GM21390 (cell line): ENCODE data around the gene CAMTA1.

Experiments used
- ATAC-seq: cut with Tn5 transposase; IDR thresholded peaks from one replicate; pipeline ENCODE4 v1.9.1; 2021; ENCODE audit not compliant: unreplicated experiment

Gene CAMTA1

DNA sequence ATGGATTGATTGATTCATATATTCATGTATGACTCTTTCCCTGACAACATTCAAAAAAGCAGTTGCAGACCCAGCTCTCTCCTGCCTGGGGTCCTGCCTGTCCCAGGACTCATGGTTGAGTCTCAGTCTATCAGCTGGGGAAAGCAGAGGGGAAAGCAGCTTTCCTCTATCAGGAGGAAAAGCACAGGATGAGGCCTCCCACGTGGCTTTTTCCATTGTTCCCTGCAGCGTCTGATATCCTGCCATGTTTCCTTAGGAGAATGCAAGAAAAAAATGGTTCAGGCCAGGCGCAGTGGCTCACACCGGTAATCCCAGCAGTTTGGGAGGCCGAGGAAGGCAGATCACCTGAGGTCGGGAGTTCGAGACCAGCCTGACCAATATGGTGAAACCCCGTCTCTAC is 852.8 kb downstream of the CAMTA1 start:
- no peak for ATAC-seq

DNA sequence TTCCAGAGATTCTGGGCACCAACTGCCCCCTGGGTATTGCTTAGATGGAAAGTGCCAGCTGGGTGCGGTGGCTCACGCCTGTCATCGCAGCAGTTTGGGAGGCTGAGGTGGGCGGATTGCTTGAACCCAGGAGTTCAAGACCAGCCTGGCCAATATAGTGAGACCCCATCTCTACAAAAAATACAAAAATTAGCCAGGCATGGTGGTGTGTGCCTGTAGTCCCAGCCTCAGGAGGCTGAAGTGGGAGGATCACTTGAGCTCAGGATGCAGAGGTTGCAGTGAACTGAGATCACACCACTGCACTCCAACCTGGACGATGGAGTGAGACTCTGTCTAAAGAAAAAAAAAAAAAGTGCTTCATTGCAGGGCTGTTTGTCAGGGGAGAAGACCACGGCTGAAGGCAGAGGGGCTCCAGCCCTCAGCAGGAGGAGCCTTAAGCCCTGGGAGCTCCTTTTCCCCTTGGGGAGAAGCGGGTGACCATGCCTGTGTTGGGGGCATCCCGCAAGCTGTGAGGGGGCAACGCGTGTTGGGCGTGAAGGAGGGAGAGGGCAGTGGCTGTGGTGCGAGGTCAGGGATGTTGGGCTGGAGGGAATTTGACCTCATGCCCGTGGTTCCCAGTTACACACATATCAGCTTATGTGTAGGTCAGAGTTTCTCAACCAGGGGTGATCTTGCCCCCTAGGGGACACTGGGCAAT is 854.3 kb downstream of the CAMTA1 start:
- no peak for ATAC-seq

DNA sequence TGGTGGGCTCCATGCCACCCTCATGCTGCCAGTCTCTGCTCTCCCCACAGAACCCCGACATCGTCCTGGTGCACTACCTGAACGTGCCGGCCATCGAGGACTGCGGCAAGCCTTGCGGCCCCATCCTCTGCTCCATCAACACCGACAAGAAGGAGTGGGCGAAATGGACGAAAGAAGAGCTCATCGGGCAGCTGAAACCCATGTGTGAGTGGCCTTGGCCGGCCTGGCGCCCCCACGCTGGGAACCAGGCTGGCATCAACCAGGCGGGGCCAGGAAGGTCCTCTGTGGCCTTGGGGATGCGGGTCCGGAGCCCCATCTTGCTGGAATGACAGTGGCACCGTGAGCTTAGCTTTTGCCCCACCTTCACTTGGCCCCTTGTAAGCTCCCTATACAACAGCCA is 855.1 kb downstream of the CAMTA1 start:
- no peak for ATAC-seq

DNA sequence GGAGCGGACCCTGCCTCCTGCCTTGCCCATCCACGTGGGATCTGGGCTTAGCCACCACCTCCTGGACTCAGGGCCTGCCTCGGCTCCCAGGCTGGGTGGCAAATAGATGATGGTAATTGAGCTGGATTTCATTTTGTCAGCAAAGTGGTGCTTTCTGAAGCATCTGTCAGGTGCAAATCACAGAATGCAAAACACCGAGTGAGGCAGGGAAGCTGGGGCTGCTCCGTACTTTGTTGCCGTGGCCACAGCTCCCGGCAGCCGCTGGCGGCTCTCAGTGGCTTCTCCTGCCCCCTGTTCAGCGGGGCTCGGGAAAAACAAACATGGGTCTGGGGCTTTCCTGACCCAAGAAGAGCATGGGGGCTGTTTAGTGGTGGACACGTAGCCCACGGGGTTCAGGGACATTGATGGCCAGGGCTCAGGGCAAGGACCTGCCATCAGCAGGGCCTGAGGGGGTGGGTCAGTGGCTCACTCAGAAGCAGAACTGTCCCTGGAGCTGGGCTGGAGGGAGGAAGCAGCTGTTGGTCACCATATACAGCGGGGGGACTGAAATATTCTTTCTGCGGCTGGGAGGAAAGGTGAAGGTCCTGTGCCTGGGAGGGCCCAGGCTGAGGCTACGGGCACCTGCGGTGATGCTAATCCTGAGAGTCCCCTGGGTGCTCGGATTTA is 855.8 kb downstream of the CAMTA1 start:
- no peak for ATAC-seq

DNA sequence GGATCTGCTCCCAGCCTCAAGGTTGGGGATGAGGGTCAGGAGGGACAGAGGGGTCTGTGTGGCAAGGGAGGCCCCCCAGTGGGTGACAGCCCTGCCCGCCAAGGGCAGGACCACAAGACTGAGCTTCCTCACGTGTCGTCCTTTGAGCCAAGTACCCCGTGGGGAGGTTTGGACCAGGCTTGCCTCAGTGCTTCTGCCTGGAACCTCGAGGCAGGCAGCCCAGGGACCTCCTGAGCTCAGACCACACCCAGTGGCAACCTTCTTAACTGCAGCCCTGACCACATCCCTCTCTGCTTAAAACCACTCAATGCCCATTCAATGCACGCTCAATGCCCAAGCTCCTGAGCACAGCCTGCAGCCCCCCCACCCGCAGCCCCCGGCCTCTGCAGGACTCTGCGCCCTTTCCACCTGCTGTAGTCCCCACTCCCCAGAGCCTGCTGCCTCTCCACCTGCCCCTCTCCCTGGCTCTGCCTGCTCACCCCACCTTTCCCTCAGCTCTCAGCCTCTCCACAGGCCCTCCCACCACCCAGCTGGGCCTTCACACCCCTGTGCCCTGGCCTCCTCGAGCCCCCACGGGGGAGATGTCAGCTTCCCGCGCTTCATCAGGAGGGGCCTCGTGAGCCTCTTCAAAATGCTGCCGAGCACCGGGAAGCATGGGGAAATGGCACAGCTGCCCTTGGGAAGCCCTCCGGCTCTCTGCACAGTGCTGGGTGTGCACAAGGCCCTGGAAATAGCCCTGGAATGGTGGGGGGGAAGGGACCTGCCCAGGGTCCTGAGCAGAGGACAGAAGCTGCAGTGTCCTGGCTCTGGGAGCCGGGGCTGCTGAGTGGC is 856.5 kb downstream of the CAMTA1 start:
- ATAC-seq, result no peak

DNA sequence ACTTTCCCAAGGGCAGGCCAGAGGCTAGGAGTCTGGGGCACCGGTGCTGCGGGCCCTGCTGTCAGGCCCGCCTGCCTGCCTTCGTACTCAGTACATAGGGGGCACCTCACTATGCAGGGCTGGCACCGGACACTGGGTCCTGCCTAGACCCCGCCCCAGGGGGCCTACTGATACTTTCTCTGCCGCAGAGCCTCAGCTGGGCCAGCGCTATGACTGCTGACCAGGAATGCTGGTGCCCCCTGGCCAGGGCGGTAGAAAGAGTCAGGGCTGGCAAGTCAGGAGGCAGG is 857.1 kb downstream of the CAMTA1 start:
- ATAC-seq, result no peak

DNA sequence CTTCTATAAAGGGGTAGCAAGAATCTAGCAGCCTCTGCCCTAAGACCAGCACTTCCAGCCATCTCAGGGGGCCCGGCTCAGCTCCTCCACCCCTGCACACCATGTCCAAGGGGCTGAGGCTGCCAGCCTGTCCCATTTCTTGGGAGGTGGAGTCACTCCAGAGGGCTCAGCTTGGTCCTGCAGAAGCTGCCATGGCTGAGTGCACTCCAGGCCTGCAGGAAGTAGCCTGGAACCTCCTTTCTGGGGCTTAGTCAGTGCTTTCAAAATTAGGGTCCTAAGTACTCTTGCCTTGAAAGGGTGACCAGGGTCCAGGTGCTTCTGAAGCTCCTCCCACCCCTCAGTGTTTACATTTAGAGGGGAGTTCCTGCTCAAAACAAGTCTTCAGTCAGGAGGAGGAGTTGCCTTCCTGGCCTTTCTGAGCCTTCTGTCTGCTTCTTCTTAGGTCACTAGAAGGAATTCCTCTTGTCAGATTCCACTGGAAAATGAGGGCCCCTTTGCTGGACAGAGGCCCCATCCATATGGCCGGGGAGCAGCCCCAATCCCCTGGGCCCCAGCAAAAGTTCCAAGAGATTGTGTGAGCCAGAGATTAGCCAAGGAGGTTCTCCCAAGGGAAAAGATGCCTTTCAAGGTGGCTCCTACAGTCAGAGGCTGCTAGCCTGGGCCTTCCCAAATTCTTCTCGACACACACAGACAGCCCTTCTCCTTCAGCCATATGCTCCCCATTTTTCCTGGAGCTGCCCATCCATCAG is 857.7 kb downstream of the CAMTA1 start:
- no peak for ATAC-seq

DNA sequence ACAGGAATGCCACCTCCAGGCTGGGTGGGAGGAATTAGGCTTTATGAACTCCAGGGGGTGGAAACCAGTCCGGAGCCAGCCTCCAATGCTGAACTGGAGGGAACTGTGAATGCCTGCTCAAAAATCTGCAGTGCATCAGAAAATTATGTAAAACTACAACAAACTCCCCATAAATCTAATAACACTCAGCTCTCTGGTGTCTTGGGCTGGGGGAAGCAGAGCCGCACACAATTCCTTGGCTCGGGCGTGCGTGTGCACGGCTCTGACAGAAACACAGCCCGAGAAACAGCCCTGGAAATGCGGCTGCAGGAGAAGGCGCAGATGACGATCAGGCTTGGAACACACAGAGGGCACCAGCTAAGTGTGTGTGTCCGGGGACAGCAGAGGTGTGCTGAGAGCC is 858.3 kb downstream of the CAMTA1 start:
- ATAC-seq, result no peak

DNA sequence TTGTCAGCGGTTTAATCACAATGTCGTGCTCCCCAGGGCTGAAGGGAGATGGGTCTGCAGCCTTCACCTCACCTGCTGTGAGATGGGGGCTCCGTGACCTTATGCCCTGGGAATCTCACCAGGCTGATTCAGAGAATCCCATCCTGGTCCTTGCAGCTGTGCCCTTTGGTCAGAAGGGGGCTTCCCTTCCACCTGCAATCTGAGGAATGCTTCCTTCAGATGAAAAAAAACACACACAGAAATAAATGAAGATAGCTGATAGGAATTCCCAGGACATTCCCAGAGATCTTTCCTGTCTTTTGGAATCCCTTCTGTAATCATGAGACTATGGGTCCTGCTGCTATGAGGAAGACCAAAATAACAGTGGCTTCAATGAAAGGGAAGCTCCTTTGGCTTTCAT is 858.8 kb downstream of the CAMTA1 start:
- ATAC-seq, result no peak

DNA sequence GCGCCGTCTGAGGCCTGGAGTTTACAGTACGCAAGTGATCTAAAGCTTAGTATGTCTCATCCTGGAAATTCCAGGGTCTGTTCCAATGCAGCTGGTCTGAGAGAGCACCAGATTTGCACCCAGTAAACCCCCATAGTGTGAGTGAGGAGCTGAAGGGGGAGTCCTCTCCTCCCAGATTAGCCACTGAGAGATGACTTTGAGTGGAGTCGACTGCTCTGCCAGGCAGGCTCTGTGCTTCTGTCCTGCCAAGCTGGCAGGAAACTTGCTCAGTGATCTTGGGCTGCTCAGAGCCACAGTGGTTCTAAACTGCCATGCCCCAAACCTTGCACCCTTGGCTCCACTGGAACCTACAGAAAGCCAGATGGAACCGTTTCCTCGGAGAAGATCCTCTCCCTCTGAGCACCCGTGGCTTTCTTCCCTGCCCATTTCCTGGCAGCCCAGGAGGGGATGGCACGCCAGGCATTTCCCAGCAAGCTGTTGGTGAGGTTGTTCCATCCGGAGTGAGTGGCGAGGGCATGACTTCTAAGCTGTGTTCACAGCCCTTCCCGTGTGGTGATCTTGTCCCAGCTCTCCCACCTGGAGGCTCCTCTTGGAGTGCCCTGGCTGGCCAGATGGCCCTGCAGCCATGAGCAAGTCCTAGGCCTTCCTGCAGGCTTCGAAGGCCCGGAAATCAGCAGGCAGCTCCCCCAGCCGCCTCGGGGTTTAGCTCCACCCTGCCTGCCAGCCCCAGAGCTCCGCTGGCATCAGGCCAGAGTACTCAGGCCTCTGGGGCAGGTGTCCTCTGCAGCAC is 859.9 kb downstream of the CAMTA1 start:
- ATAC-seq, result no peak

DNA sequence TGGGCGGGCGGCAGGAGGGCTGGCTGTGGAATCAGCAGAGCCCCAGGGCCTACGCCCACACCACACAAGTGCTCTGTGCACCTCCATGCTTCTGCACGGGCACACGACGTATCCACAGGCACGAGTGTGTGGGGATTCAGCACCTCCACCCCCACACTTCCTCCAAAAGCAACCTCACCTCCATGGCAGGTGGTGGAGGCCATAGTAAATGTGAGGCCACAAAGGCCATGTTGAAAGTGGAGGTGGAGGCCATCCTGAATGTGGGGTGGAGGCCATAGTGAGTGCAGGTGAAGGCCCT is 860.4 kb downstream of the CAMTA1 start:
- ATAC-seq, result no peak

DNA sequence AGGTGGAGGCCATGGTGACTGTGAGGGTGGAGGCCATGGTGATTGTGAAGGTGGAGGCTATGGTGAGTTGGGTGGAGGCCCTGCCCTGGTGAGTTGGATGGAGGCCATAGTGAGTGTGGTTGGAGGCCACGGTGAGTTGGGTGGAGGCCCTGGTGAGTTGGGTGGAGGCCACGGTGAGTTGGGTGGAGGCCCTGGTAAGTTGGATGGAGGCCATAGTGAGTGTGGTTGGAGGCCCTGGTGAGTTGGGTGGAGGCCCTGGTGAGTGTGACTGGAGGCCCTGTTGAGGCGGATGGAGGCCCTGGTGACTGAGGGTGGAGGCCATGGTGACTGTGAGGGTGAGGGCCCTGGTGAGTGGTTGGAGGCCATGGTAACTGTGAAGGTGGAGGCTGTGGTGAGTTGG is 860.9 kb downstream of the CAMTA1 start:
- ATAC-seq, result no peak

DNA sequence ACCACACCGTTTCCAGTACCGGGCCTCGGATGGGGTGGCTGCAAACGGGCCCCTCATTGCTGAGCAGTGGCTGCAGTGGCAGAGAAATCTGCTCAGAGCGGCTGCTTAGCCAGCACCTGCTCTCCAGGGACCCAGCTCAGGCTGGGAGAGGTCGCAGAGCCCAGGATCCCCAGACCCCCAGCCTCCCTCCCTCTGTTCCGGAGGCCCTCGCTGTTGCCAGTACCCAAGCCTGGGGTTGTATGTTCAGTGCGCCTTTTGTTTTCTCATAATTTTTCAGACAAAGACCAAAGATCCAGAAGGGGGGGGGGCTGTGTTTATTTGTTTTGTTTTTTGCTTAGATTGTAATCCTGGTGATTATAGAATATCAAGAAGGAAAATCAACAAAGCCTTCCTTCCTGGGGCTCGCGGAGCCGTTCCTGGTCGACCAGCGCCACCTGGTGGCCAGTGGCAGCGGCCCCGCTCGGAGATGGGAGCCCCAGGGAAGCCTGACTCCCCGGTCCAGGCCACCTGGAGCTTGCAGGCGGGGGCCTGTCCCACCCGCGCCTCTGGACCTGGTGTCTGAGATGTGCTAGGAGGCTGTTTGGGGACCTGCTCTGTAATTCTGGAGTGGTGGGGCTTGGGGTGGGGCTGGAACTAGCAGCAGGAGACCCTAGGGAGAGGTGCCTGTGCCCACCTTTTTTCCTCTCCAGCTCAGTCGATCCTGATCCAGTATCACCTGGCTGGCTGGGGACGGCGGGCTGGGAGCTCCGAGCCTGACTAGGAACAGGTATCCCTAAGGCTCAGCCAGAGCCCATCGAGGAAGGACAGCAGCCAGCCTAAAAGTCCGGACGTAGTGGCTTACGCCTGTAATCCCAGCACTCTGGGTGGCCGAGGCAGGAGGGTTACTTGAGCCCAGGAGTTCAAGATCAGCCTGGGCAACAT is 862.0 kb downstream of the CAMTA1 start:
- no peak for ATAC-seq

DNA sequence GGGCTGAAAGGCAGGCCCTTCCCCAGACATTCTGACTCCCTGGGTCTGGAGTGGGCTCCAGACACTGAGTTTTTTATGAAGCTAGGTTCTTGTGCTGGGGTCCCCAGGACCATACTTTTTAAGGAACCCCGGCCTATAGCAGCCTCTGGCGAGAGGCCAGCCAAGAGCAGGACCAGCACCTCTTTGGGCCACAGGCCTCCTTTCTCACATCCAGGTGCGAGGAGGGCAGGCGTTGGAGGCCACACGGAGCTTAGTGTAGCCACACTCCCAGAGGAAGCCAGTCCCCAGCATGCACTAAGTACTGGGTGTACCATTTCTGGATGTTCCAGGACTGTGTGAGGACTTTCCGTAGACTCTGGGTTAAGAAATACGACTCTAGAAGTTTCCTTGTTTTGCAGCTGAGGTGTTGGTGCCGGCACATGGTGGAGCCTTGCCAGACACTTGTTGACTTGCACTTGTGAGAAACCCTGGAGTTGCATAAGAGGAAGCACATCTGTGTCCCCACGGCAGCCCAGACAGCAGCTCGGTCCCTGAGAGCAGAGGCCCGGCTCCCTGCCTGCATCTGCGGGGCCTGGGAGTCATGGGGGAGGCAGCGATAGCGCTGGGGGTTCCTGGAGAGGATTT is 863.6 kb downstream of the CAMTA1 start:
- no peak for ATAC-seq

DNA sequence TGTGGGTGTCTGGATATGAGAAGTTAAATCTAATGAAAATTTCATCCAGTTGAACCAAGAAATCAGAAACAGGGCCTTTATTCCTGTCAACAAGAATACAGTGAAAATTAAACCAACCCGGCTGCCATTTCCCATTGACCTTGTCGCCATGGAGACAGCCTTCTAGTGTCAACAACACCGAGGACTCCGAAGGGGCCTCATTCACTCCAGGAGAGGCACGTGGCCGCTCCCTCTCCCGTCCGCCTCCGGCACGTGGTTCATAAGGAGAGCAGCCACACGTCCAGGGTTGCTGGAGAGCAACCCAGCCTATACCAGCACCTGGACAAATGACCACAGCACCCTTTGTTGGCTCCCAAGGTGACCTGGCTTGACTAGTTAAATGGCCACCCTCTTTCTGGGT is 865.5 kb downstream of the CAMTA1 start:
- ATAC-seq, result no peak

DNA sequence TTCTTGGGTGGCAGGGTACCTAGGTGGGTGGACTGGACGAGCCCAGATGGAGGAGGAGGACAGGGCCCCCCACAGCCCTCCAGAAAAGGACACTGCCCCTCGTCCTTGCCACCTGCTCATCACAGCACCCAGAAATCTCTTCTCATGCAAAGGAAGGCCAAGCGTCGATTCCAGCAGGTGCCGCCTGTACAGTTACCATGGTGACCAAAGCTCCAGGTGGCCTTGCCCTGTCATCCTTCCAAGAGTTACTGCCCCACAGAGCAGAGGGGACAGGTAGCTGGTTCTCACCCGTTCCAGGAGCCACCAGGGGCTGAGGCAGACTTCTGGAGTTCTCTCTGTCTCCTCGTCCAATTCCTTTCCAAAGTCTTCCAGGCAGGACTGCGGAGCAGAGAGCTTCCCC is 865.9 kb downstream of the CAMTA1 start:
- ATAC-seq, result no peak

DNA sequence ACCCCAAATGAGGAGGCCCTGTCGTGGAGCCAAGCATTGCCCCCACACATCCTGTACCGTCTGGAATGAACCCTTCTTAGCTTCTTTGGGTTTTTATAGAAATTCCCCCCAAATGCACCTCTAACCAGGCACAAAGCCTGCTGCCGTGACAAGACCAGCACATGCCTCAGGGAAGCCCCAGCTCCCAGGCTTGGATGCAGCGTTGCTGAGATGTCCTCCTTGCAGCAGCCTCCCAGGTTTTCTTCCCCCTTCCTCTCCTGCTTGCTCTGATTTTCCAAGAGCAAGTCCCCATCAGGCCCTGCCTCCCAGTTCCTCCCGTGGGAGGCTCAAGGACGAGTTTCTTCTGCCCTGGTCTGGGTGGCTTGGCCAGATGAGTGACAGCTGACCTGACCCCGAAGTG is 866.8 kb downstream of the CAMTA1 start:
- no peak for ATAC-seq

DNA sequence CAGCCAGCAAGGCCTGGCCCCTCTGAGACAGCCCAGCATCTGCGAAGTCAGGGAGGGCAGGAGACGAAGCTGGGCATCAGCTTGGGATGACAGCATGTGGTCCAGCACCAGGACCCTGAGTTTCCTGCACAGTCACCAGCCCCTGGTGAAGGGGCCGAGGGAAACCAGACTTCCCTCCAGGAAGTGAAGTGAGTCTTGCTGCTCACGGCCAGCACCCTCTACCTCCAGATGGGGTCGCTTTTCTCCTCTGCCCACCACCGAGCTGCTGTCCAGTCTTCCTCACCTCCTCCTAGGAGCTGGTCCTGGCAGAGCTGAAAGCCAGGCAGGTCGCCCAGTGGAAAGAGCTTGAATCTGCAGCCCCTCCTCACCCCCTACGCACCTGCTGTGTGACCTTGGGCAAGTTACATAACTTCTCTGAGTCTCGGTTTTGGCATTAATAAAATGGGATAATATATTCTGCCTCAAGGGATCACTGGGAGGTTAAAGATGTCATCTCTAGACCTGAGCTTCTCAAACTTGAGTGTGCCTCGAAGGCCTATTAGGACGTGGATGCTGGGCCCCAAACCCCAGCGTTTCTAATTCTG is 867.4 kb downstream of the CAMTA1 start:
- no peak for ATAC-seq

DNA sequence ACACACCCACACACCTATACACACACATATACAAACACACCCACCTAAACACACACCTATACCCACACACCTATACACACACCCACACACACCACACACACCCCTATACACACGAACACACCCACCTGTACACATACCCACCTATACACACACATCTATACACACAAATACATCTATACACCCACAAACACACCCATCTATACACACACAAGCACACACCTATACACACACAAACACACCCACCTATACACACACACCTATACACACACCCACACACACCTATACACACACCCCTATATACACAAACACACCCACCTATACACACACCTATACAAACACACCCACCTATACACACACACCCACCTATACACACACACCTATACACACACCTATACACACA is 869.5 kb downstream of the CAMTA1 start:
- ATAC-seq, result no peak
